Fibroblast of pulmonary artery (primary cell): ENCODE measurements around the gene ATF4.
"Not testable (repeated sequence)": the region's sequence is repeated elsewhere in the genome, so short reads cannot be mapped to it uniquely, and the experiment has no call there.

ENCODE experiments used
- DNase-seq: peaks from one replicate; pipeline ENCODE4 v3.0.0-alpha.2; 2010; ENCODE audit warnings: low read depth
- H3K4me3 ChIP-seq: replicated peaks from 2 replicates; pipeline ENCODE4 v1.5.1; 2011; ENCODE audit warnings: low read depth, mild to moderate bottlenecking, control low read depth, low read length, moderate library complexity
- CTCF ChIP-seq: IDR thresholded peaks from 2 replicates; pipeline ENCODE4 v1.5.1; 2011; ENCODE audit warnings: mild to moderate bottlenecking, control low read depth, low read length, inconsistent platforms; ENCODE audit errors: missing control alignments

Gene ATF4

GRCh38 chr22:39518144-39518786, 2.1 kb upstream of the ATF4 start:
- H3K4me3 ChIP-seq: no peak overlapping the region
- no peak for TF ChIP-seq CTCF
- peak; percentile 56 for DNase-seq

- DNase-seq: peak; percentile 51
- TF ChIP-seq CTCF: no peak
- peak overlapping the region; percentile 97 for H3K4me3 ChIP-seq
Observed at GRCh38 chr22:39518996-39519680, 1.2 kb upstream of the ATF4 start.

GRCh38 chr22:39519681-39520225, 609 bp upstream of the ATF4 start:
- H3K4me3 ChIP-seq: peak overlapping the region; percentile 97
- no peak for DNase-seq
- TF ChIP-seq CTCF: peak; percentile 15

GRCh38 chr22:39521106-39521885, 934 bp downstream of the ATF4 start:
- peak; percentile 84 for DNase-seq

GRCh38 chr22:39522091-39522490, 1.7 kb downstream of the ATF4 start:
- DNase-seq: not testable (repeated sequence)

More at GRCh38 chr22:39521106-39521885, 934 bp downstream of the ATF4 start:
- H3K4me3 ChIP-seq: peak overlapping the region; percentile 97

GRCh38 chr22:39522567-39523300, 2.4 kb downstream of the ATF4 start:
- DNase-seq: peak; percentile 71

More at GRCh38 chr22:39522091-39522490, 1.7 kb downstream of the ATF4 start:
- peak overlapping the region; percentile 97 for H3K4me3 ChIP-seq

More at GRCh38 chr22:39522567-39523300, 2.4 kb downstream of the ATF4 start:
- no peak for TF ChIP-seq CTCF
- H3K4me3 ChIP-seq: peak overlapping the region; percentile 97
